HL-60 (cell line): Measurements from ENCODE around the gene HLA-DRA.

ENCODE experiments used
- DNase-seq, 2 experiments: peaks; one replicate each; pipeline ENCODE4 v3.0.0-alpha.2; 2010 to 2020; ENCODE audit warnings: low read depth in 1 of 2, low spot score in 1 of 2
- H3K27ac ChIP-seq: fragments of 250-450 bp; sonication (Bioruptor Pico); replicated peaks from 2 replicates; pipeline ENCODE4 v1.5.1; 2020; ENCODE audit warnings: mild to moderate bottlenecking, moderate library complexity
- H3K27me3 ChIP-seq: fragments of 250-450 bp; sonication (Bioruptor Pico); 2 replicates; pipeline ENCODE4 v1.5.1; 2021; ENCODE audit warnings: mild to moderate bottlenecking, moderate library complexity; ENCODE audit not compliant: insufficient read depth, poor library complexity, severe bottlenecking
- H3K4me3 ChIP-seq: replicated peaks from 2 replicates; pipeline ENCODE4 v1.5.1; 2011; ENCODE audit warnings: mild to moderate bottlenecking, control low read depth, low read length; ENCODE audit not compliant: insufficient read depth
- GABPA ChIP-seq: IDR thresholded peaks from 2 replicates; pipeline ENCODE4 v1.6.1; 2012; ENCODE audit warnings: low read depth
- POLR2AphosphoS5 ChIP-seq: IDR thresholded peaks from 2 replicates; pipeline ENCODE4 v1.6.1; 2012; ENCODE audit warnings: low read depth
- REST ChIP-seq: IDR thresholded peaks from 2 replicates; pipeline ENCODE4 v1.6.1; 2012; ENCODE audit warnings: low read depth; ENCODE audit not compliant: insufficient replicate concordance
- SPI1 ChIP-seq: IDR thresholded peaks from 2 replicates; pipeline ENCODE4 v1.6.1; 2012; ENCODE audit warnings: low read depth, mild to moderate bottlenecking, borderline replicate concordance
- TF ChIP-seq, protein P1 (sequence below): IDR thresholded peaks from one replicate; pipeline ENCODE4 v1.5.1; 2011; ENCODE audit warnings: low read length, control low read depth, inconsistent platforms; ENCODE audit not compliant: insufficient read depth

HLA-DRA gene

DNA sequence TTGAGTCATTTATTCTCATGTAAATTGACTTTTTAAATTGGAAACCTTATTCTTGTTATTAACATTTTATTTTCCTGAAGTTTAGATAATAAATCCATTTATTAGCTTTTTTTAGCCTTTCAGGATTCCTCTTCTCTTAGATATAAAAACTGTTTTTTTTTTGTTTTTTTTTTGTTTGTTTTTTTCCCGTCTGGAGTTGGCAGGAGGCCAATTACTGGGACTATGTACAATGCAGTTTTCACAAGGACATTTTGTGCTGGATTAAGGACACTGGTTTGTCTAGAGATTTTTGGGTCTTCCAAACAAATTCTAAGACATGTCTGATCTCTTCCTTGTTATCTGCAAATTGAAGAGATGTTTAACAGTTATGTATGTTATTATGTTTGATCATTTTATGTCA, 34.0 kb upstream of the HLA-DRA start:
- Histone ChIP-seq H3K4me3 (no peak overlapping the region), H3K27ac (no peak overlapping the region), H3K27me3 (peaks cover 10% of the 10 kb centered on the region)
- no peak for TF ChIP-seq POLR2AphosphoS5
- TF ChIP-seq REST = no peak
- no peak for TF ChIP-seq SPI1
- TF ChIP-seq, protein P1, sequence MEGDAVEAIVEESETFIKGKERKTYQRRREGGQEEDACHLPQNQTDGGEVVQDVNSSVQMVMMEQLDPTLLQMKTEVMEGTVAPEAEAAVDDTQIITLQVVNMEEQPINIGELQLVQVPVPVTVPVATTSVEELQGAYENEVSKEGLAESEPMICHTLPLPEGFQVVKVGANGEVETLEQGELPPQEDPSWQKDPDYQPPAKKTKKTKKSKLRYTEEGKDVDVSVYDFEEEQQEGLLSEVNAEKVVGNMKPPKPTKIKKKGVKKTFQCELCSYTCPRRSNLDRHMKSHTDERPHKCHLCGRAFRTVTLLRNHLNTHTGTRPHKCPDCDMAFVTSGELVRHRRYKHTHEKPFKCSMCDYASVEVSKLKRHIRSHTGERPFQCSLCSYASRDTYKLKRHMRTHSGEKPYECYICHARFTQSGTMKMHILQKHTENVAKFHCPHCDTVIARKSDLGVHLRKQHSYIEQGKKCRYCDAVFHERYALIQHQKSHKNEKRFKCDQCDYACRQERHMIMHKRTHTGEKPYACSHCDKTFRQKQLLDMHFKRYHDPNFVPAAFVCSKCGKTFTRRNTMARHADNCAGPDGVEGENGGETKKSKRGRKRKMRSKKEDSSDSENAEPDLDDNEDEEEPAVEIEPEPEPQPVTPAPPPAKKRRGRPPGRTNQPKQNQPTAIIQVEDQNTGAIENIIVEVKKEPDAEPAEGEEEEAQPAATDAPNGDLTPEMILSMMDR = no peak
- no peak for TF ChIP-seq GABPA
- no peak for DNase-seq

GRCh38 chr6:32406197-32406596, 33.5 kb upstream of the HLA-DRA start:
- Histone ChIP-seq H3K27me3 (peaks cover 10% of the 10 kb centered on the region), H3K4me3 (no peak overlapping the region), H3K27ac (no peak overlapping the region)
- DNase-seq = no peak
- TF ChIP-seq POLR2AphosphoS5 (no peak), GABPA (no peak), SPI1 (no peak), REST (no peak)
- TF ChIP-seq, protein P1 = no peak

GRCh38 chr6:32406857-32407256, 32.8 kb upstream of the HLA-DRA start, which contains the start of gene BTNL2:
TSS of gene BTNL2 (minus strand) at chr6:32407181. CDS start at chr6:32407123, 58 bp downstream.
- no peak for DNase-seq
- H3K27me3 ChIP-seq = peaks cover 10% of the 10 kb centered on the region
- no peak within 1 kb of the TSS for H3K4me3 ChIP-seq
- TF ChIP-seq REST (no peak), GABPA (no peak), SPI1 (no peak)
- no peak within 1 kb of the TSS for H3K27ac ChIP-seq

DNA sequence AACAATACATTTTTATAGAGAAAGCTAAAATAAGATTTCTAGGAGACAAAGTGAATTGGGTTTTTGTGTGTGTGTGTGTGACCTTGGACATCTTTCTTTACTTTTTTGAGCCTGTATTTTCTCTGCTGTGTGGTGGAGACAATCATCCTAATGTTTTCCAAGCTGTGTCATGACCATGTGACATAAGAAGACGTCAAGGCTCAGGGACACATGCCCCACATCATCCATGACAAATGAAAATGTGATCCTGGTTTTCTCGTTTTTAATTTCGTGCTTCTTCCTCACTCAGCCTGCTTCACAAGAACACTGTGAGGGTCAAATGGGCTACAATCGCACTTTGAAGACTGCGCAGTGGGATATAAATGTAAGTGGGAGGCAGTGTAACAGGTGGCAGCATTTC, 28.8 kb upstream of the HLA-DRA start:
- H3K27me3 ChIP-seq = peaks cover 14% of the 10 kb centered on the region
- no peak for TF ChIP-seq REST
- no peak overlapping the region for H3K4me3 ChIP-seq
- no peak overlapping the region for H3K27ac ChIP-seq
- no peak for DNase-seq
